Spleen (tissue), 11 donors: Measurements from ENCODE around the gene GALNT7. TPM values are rescaled to one million over a fixed set of nuclear protein-coding genes. Genes with fewer than 3 reads are reported as not detected.

ENCODE experiments used
- DNase-seq: peaks from one replicate; pipeline ENCODE4 v3.0.0-alpha.2; 2020
- H3K27ac ChIP-seq, 8 donors: fragments of 200-600 bp; sonication (generic) in 7 of 8; 1 replicate in 4 of 8; 2 replicates in 4 of 8; pipeline versions ENCODE4 v1.5.0 to v1.8.0; 2016 to 2021; ENCODE audit warnings: inconsistent platforms in 4 of 8, mild to moderate bottlenecking in 4 of 8, moderate library complexity in 1 of 8
- H3K27me3 ChIP-seq, 7 donors: fragments of 200-600 bp; sonication (generic) in 6 of 7; replicated peaks in 1 of 7; 1 replicate in 4 of 7; 2 replicates in 3 of 7; pipeline versions ENCODE4 v1.5.0 to v1.8.0; 2016 to 2021; ENCODE audit warnings: inconsistent platforms in 3 of 7, mild to moderate bottlenecking in 1 of 7
- H3K36me3 ChIP-seq, 6 donors: fragments of 200-600 bp; sonication (generic) in 5 of 6; 1 replicate in 4 of 6; 2 replicates in 2 of 6; pipeline versions ENCODE4 v1.5.0 to v1.8.0; 2016 to 2021; ENCODE audit warnings: inconsistent platforms in 2 of 6
- H3K4me1 ChIP-seq, 6 donors: fragments of 200-600 bp; sonication (generic) in 5 of 6; 1 replicate in 3 of 6; 2 replicates in 3 of 6; pipeline versions ENCODE4 v1.5.0 to v1.8.0; 2016 to 2021; ENCODE audit warnings: inconsistent platforms in 3 of 6
- H3K4me3 ChIP-seq, 8 donors: fragments of 200-600 bp; sonication (generic) in 7 of 8; 1 replicate in 4 of 8; 2 replicates in 4 of 8; pipeline versions ENCODE4 v1.5.0 to v1.8.0; 2016 to 2021; ENCODE audit warnings: inconsistent platforms in 4 of 8, mild to moderate bottlenecking in 4 of 8, moderate library complexity in 2 of 8
- H3K9me3 ChIP-seq, 8 donors: fragments of 200-600 bp; sonication (generic) in 7 of 8; 1 replicate in 4 of 8; 2 replicates in 4 of 8; pipeline versions ENCODE4 v1.5.0 to v1.8.0; 2016 to 2021; ENCODE audit warnings: inconsistent platforms in 4 of 8
- CTCF ChIP-seq, 11 experiments: fragments of 200-600 bp in 7 of 11; fragments of 450-650 bp in 4 of 11; sonication (generic) in 4 of 11; IDR thresholded peaks in 8 of 11; conservative IDR thresholded peaks in 3 of 11; 1 replicate in 7 of 11; 2 replicates in 4 of 11; pipeline versions ENCODE4 v1.4.0 to v1.8.0; 2016 to 2021; ENCODE audit warnings: antibody characterized with exemption in 11 of 11, inconsistent platforms in 4 of 11, mild to moderate bottlenecking in 1 of 11
- POLR2A ChIP-seq, 3 donors: fragments of 450-650 bp; IDR thresholded peaks; one replicate each; pipeline ENCODE4 v1.5.1; 2017; ENCODE audit warnings: antibody characterized with exemption in 3 of 3, mild to moderate bottlenecking in 1 of 3
- POLR2AphosphoS5 ChIP-seq, 3 donors: sonication (generic); formaldehyde crosslinking; IDR thresholded peaks; one replicate each; pipeline ENCODE4 v1.5.1; 2017; ENCODE audit warnings: antibody characterized with exemption in 3 of 3
- WGBS, 5 donors: extraction: QIAGEN DNeasy Blood & Tissue Kit in 3 of 5; methylation state at CpG; one replicate each; pipeline versions ENCODE4 v1.1.5 to v1.1.7; 2013 to 2018; 5-methylcytosine and 5-hydroxymethylcytosine counted together
- intact Hi-C: fragments of 100-400 bp; cut with DNase I; formaldehyde crosslinking; loops from one replicate; pipeline ENCODE4 v1.15.0; 2023; ENCODE audit warnings: low total_unique reads
- polyA plus RNA-seq, 3 donors: library from polyadenylated mRNA; stranded (reverse); fragments of 200-250 nt; gene quantifications; one replicate each; pipeline ENCODE4 v1.2.1, GENCODE V29; 2013
- total RNA-seq, 7 donors: library from RNA; depleted of rRNA in 3 of 7; stranded (reverse); fragments of >200 nt in 3 of 7; fragmentation: NEBNext Ultra II Directional in 4 of 7; extraction: Animal tissue kit (Norgen Biotek cat#: 25700) in 4 of 7; gene quantifications; one replicate each; pipeline versions ENCODE4 v1.1.0 to v1.2.1, GENCODE V29; 2016 to 2021
- donor health status: healthy with polysubstance abuse.
- donor health status: DM: no; HTN: no; CAD: no; lungs with moderate emphysema.
- donor health status: DM: no; HTN: no; CAD: no.
- donor health status: Bipolar disorder and iron deficiency.
- donor health status: healthy.
- donor health status: DM: no; HTN: no; CAD: no.
- donor health status: DM: yes; HTN: yes; CAD: no.

Gene GALNT7
- total and polyA plus RNA-seq, 10 donors: 7.6 to 28.5 (median 20.9) TPM

DNA sequence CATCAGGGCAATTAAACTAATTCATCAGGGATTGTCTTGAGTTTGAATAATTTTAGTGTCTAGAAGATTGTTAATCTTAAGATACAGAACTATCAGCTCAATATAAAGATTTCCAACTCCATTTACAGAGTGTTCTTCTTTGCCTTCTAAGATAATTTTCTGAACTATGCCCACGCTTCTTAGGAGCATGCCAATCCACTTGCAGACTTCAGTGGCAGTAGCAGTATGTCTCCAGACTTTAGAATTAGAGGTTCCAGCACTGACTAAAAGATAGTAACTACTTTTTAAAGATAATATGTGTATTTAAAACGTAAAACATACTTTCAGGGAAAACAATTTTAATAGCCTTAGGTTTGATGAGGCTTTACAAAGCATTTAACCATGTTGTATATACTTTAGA lies 34.2 kb upstream of the GALNT7 start:
- Histone ChIP-seq H3K4me1 (no peaks in the 10 kb centered on the region), H3K4me3 (no peak overlapping the region), H3K9me3 (no peaks in the 10 kb centered on the region), H3K27ac (no peak overlapping the region), H3K36me3 (no peaks in the 10 kb centered on the region), H3K27me3 (no peaks in the 10 kb centered on the region)
- DNase-seq: no peak
- TF ChIP-seq POLR2A (IDR thresholded peaks at IDR 0.05): no peak
- TF ChIP-seq POLR2AphosphoS5 (IDR thresholded peaks at IDR 0.05): no peak
- no peak for TF ChIP-seq CTCF (IDR thresholded peaks at IDR 0.05 in 8 of 11, conservative IDR thresholded peaks at IDR 0.05 in 3 of 11)
- WGBS, 5 donors: 75 to 92% (median 86%) methylated on average over 2 of the region's 2 CpGs
- intact Hi-C loops: no loop called here

- Histone ChIP-seq H3K36me3 (no peaks in the 10 kb centered on the region), H3K4me1 (no peaks in the 10 kb centered on the region), H3K27ac (no peak overlapping the region), H3K4me3 (no peak overlapping the region), H3K27me3 (no peaks in the 10 kb centered on the region), H3K9me3 (no peaks in the 10 kb centered on the region)
- intact Hi-C loops: no loop called here
- TF ChIP-seq CTCF (IDR thresholded peaks at IDR 0.05 in 8 of 11, conservative IDR thresholded peaks at IDR 0.05 in 3 of 11) (no peak), POLR2AphosphoS5 (IDR thresholded peaks at IDR 0.05) (no peak), POLR2A (IDR thresholded peaks at IDR 0.05) (no peak)
- no peak for DNase-seq
- 74 to 95% (median 84%) methylated on average over 3 of the region's 3 CpGs for WGBS, 5 donors
Observed at GRCh38 chr4:173135241-173135847, 33.3 kb upstream of the GALNT7 start.

- no peaks in the 10 kb centered on the region for H3K27me3 ChIP-seq
- no peak for DNase-seq
- no peaks in the 10 kb centered on the region for H3K9me3 ChIP-seq
- no peak overlapping the region for H3K27ac ChIP-seq
- TF ChIP-seq POLR2AphosphoS5 (IDR thresholded peaks at IDR 0.05) (no peak), CTCF (IDR thresholded peaks at IDR 0.05 in 8 of 11, conservative IDR thresholded peaks at IDR 0.05 in 3 of 11) (no peak), POLR2A (IDR thresholded peaks at IDR 0.05) (no peak)
- no peaks in the 10 kb centered on the region for H3K4me1 ChIP-seq
- intact Hi-C loops: no loop called here
- 74 to 97% (median 93%) methylated on average over 1 of the region's 1 CpG for WGBS, 5 donors
- no peaks in the 10 kb centered on the region for H3K36me3 ChIP-seq
- H3K4me3 ChIP-seq: no peak overlapping the region
Observed at GRCh38 chr4:173138624-173139023, 30.0 kb upstream of the GALNT7 start.

DNA sequence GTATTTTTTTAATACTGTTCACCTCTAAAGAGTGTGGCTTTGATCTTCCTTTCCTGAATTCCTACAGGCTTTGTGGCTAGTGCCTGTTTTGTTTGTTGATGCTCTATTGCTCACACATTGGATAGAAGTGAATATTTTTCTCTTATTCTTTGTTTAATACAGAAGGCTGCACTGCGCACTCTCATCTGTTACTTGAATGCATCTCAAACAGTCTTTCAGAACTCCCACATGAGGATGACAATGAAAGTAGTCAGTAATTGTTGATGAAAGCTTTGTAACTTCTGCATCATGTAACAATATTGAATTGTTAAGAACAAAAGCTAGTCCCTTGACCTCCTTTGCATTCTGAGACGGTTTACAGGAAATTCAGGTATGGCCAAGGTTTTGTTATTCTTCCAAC lies 29.1 kb upstream of the GALNT7 start:
- no peaks in the 10 kb centered on the region for H3K36me3 ChIP-seq
- intact Hi-C loops: no loop called here
- no peaks in the 10 kb centered on the region for H3K9me3 ChIP-seq
- H3K4me3 ChIP-seq: no peak overlapping the region
- no peaks in the 10 kb centered on the region for H3K27me3 ChIP-seq
- no peaks in the 10 kb centered on the region for H3K4me1 ChIP-seq
- no peak for TF ChIP-seq POLR2AphosphoS5 (IDR thresholded peaks at IDR 0.05)
- no peak overlapping the region for H3K27ac ChIP-seq
- no peak for DNase-seq
- 30 to 40% (median 34%) methylated on average over 2 of the region's 2 CpGs for WGBS, 5 donors

- intact Hi-C loops: no loop called here
- DNase-seq: no peak
- WGBS, 5 donors: 79 to 97% (median 94%) methylated on average over 3 of the region's 3 CpGs
Observed at GRCh38 chr4:173145131-173145530, 23.5 kb upstream of the GALNT7 start.

More at GRCh38 chr4:173145131-173145530, 23.5 kb upstream of the GALNT7 start:
- Histone ChIP-seq H3K27ac (no peak overlapping the region), H3K27me3 (no peaks in the 10 kb centered on the region), H3K4me3 (no peak overlapping the region), H3K4me1 (no peaks in the 10 kb centered on the region), H3K36me3 (no peaks in the 10 kb centered on the region), H3K9me3 (no peaks in the 10 kb centered on the region)
- TF ChIP-seq POLR2A (IDR thresholded peaks at IDR 0.05) (no peak), CTCF (IDR thresholded peaks at IDR 0.05 in 8 of 11, conservative IDR thresholded peaks at IDR 0.05 in 3 of 11) (no peak), POLR2AphosphoS5 (IDR thresholded peaks at IDR 0.05) (no peak)
